Fibroblast of mammary gland (primary cell): Measurements from ENCODE around the gene CPSF2.
A peak's percentile ranks its signal among the peaks of the same experiment; 100 is the strongest.

Source experiments
- DNase-seq: peaks from one replicate; pipeline ENCODE4 v3.0.0-alpha.2; 2010; ENCODE audit warnings: low read depth
- H3K4me3 ChIP-seq: 2 replicates; pipeline ENCODE4 v1.5.1; 2011; ENCODE audit warnings: low read depth, mild to moderate bottlenecking, low read length, moderate library complexity; ENCODE audit not compliant: control insufficient read depth
- TF ChIP-seq, protein P1 (sequence below): conservative IDR thresholded peaks from 2 replicates; pipeline ENCODE4 v1.5.1; 2011; ENCODE audit warnings: low read depth, low read length, inconsistent platforms; ENCODE audit not compliant: control insufficient read depth, insufficient read depth

CPSF2 gene

GRCh38 chr14:92122351-92122677, 545 bp downstream of the CPSF2 start:
- peak; percentile 29 for DNase-seq
- TF ChIP-seq, protein P1, sequence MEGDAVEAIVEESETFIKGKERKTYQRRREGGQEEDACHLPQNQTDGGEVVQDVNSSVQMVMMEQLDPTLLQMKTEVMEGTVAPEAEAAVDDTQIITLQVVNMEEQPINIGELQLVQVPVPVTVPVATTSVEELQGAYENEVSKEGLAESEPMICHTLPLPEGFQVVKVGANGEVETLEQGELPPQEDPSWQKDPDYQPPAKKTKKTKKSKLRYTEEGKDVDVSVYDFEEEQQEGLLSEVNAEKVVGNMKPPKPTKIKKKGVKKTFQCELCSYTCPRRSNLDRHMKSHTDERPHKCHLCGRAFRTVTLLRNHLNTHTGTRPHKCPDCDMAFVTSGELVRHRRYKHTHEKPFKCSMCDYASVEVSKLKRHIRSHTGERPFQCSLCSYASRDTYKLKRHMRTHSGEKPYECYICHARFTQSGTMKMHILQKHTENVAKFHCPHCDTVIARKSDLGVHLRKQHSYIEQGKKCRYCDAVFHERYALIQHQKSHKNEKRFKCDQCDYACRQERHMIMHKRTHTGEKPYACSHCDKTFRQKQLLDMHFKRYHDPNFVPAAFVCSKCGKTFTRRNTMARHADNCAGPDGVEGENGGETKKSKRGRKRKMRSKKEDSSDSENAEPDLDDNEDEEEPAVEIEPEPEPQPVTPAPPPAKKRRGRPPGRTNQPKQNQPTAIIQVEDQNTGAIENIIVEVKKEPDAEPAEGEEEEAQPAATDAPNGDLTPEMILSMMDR, result no peak
- peak overlapping the region; percentile 98 for H3K4me3 ChIP-seq

DNA sequence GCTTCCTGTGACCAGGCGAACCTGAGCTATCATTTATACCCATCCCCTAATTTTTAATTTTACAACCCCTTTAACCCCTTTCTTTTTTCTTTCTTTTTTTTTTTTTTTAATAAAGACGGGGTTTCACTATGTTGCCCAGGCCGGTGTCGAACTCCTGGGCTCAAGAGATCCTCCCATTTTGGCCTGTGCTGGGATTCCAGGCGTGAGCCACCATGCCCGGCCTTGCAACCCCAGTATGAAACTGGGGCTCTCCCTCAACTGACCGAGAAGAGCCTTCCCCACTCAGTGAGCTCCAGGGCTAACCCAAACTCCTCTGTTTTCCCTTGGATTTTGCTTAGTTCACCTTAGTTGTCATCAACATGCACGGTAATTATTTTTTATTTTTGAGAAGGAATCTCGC, 992 bp downstream of the CPSF2 start:
- DNase-seq, result no peak
- TF ChIP-seq, protein P1, result no peak
- peak overlapping the region; percentile 98 for H3K4me3 ChIP-seq

DNA sequence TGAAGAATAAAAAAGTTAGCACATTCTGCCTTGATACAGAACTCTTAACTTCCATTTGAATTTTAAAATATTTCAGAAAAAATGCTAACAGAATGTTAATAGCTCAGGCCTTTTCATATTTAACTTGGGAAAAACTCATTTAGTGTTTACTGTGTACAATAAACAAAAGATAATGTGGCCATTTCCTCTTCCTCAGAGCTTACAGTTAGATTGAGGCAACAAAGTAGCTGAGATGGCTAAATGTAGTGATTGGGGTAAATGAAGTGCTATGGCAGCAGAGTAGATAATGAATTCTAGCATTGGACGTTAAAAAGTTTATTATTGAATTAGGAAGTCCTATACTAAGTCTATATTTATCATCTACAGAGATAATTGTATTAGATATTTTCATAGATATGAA, 12.7 kb downstream of the CPSF2 start:
- TF ChIP-seq, protein P1, result no peak
- H3K4me3 ChIP-seq, result no peak overlapping the region
- no peak for DNase-seq

GRCh38 chr14:92135269-92135668, 13.5 kb downstream of the CPSF2 start:
- DNase-seq, result peak; percentile 63
- TF ChIP-seq, protein P1, result peak; percentile 67
- H3K4me3 ChIP-seq, result no peak overlapping the region

GRCh38 chr14:92143309-92143708, 21.5 kb downstream of the CPSF2 start:
- TF ChIP-seq, protein P1, result no peak
- H3K4me3 ChIP-seq, result no peak overlapping the region
- DNase-seq, result no peak

DNA sequence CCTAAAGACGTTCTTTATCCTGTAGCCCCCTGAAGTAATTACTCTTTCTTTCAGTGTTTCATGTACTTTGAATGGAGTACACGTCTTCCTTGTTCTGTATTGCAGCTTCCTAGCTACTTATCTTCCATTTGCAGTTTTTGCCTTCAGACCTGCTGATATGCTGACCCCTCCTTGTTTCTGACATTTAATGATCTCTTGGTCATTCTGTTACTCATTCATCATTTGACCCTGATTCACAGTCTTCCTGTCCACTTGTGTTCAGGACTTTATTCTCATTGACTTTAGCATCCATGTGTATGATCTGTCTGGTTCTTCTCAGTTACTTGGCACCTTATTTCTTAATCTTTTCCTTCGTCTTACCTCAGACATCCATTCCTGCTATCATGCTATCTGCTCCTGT, 22.2 kb downstream of the CPSF2 start:
- H3K4me3 ChIP-seq, result no peak overlapping the region
- TF ChIP-seq, protein P1, result no peak
- DNase-seq, result peak; percentile 16

GRCh38 chr14:92144708-92145107, 22.9 kb downstream of the CPSF2 start:
- TF ChIP-seq, protein P1, result no peak
- H3K4me3 ChIP-seq, result no peak overlapping the region
- no peak for DNase-seq
